Hepatocyte (in vitro differentiated cells): ENCODE data around the gene PLA2G2C. TPM values are rescaled to one million over a fixed set of nuclear protein-coding genes. Genes with fewer than 3 reads are reported as not detected.
A peak's percentile ranks its signal among the peaks of the same experiment; 100 is the strongest.
"Not testable (repeated sequence)": the region's sequence is repeated elsewhere in the genome, so short reads cannot be mapped to it uniquely, and the experiment has no call there.

ENCODE experiments used
- DNase-seq: peaks from one replicate; pipeline ENCODE4 v3.0.0-alpha.2; 2016; ENCODE audit warnings: low spot score
- H2AFZ ChIP-seq: fragments of 200-600 bp; sonication (generic); 2 replicates; pipeline ENCODE4 v1.6.0; 2016; ENCODE audit warnings: antibody characterized with exemption, mild to moderate bottlenecking
- H3K27ac ChIP-seq: fragments of 200-600 bp; sonication (generic); 2 replicates; pipeline ENCODE4 v1.5.1; 2016; ENCODE audit warnings: mild to moderate bottlenecking
- H3K27me3 ChIP-seq: fragments of 200-600 bp; sonication (generic); 2 replicates; pipeline ENCODE4 v1.6.1; 2016
- H3K36me3 ChIP-seq: fragments of 200-600 bp; sonication (generic); replicated peaks from 2 replicates; pipeline ENCODE4 v1.5.1; 2016; ENCODE audit warnings: low read depth; ENCODE audit not compliant: insufficient read depth
- H3K4me1 ChIP-seq: fragments of 200-600 bp; sonication (generic); 2 replicates; pipeline ENCODE4 v1.5.1; 2016; ENCODE audit warnings: mild to moderate bottlenecking, moderate library complexity; ENCODE audit not compliant: insufficient read depth
- H3K4me2 ChIP-seq: fragments of 200-600 bp; sonication (generic); 2 replicates; pipeline ENCODE4 v1.6.0; 2016
- H3K4me3 ChIP-seq: fragments of 200-600 bp; sonication (generic); 2 replicates; pipeline ENCODE4 v1.5.1; 2016; ENCODE audit warnings: mild to moderate bottlenecking
- H3K79me2 ChIP-seq: fragments of 200-600 bp; sonication (generic); 2 replicates; pipeline ENCODE4 v1.6.0; 2017; ENCODE audit warnings: mild to moderate bottlenecking
- H3K9me2 ChIP-seq: fragments of 200-600 bp; sonication (generic); replicated peaks from 2 replicates; pipeline ENCODE4 v1.6.0; 2017; ENCODE audit warnings: mild to moderate bottlenecking; ENCODE audit not compliant: insufficient read depth
- H3K9me3 ChIP-seq: fragments of 200-600 bp; sonication (generic); 2 replicates; pipeline ENCODE4 v1.5.1; 2016; ENCODE audit warnings: low read depth, mild to moderate bottlenecking
- H4K20me1 ChIP-seq: fragments of 200-600 bp; sonication (generic); 2 replicates; pipeline ENCODE4 v1.6.0; 2016; ENCODE audit warnings: mild to moderate bottlenecking; ENCODE audit not compliant: insufficient read depth, poor library complexity, severe bottlenecking
- CTCF ChIP-seq: fragments of 200-600 bp; sonication (generic); IDR thresholded peaks from 2 replicates; pipeline ENCODE4 v1.5.1; 2016; ENCODE audit warnings: antibody characterized with exemption, mild to moderate bottlenecking; ENCODE audit not compliant: poor library complexity
- EZH2 ChIP-seq: fragments of 200-600 bp; sonication (generic); IDR thresholded peaks from 2 replicates; pipeline ENCODE4 v1.6.1; 2016; ENCODE audit warnings: antibody characterized with exemption, mild to moderate bottlenecking, borderline replicate concordance
- EZH2phosphoT487 ChIP-seq: fragments of 200-600 bp; sonication (generic); IDR thresholded peaks from one replicate; pipeline ENCODE4 v1.6.1; 2018; ENCODE audit warnings: antibody characterized with exemption, mild to moderate bottlenecking, low read depth, moderate library complexity; ENCODE audit not compliant: unreplicated experiment, severe bottlenecking
- WGBS: methylation state at CpG from one replicate; pipeline ENCODE4 v1.1.6; 2016; ENCODE audit warnings: low lambda C conversion rate; ENCODE audit errors: missing lambda C conversion rate; 5-methylcytosine and 5-hydroxymethylcytosine counted together
- polyA plus RNA-seq: library from polyadenylated mRNA; unstranded; fragments of >200 nt; fragmentation: Nextera tagmentation; extraction: Ambion mirVana; gene quantifications from 2 replicates; pipeline ENCODE4 v1.2.1, GENCODE V29; 2016
- total RNA-seq: library from RNA; depleted of rRNA; stranded (reverse); fragments of >200 nt; gene quantifications from 2 replicates; pipeline ENCODE4 v1.2.3, GENCODE V29; 2014

Gene PLA2G2C
- total and polyA plus RNA-seq, 2 experiments from 2014 or later: not detected

GRCh38 chr1:20223106-20223505 is 36.8 kb upstream of the PLA2G2C start:
- Histone ChIP-seq H3K27ac (no peak overlapping the region), H3K4me1 (no peaks in the 10 kb centered on the region), H3K9me2 (no peaks in the 10 kb centered on the region), H4K20me1 (no peaks in the 10 kb centered on the region), H3K4me3 (no peak overlapping the region), H3K27me3 (peaks cover 8% of the 10 kb centered on the region), H2AFZ (no peak overlapping the region), H3K4me2 (no peak overlapping the region), H3K36me3 (no peaks in the 10 kb centered on the region), H3K79me2 (no peaks in the 10 kb centered on the region), H3K9me3 (no peaks in the 10 kb centered on the region)
- no peak for DNase-seq
- TF ChIP-seq EZH2phosphoT487: no peak
- TF ChIP-seq CTCF: no peak
- no peak for TF ChIP-seq EZH2
- WGBS: 100% methylated on average over 2 of the region's 2 CpGs

- no peak overlapping the region for H3K27ac ChIP-seq
- H3K36me3 ChIP-seq: no peaks in the 10 kb centered on the region
- H3K9me2 ChIP-seq: no peaks in the 10 kb centered on the region
- H3K4me1 ChIP-seq: no peaks in the 10 kb centered on the region
- no peak overlapping the region for H2AFZ ChIP-seq
- WGBS: 40% methylated on average over 5 of the region's 5 CpGs
- H3K79me2 ChIP-seq: no peaks in the 10 kb centered on the region
- H3K27me3 ChIP-seq: peaks cover 7% of the 10 kb centered on the region
- no peak overlapping the region for H3K4me2 ChIP-seq
- no peak overlapping the region for H3K4me3 ChIP-seq
- no peak for DNase-seq
- H3K9me3 ChIP-seq: no peaks in the 10 kb centered on the region
- TF ChIP-seq CTCF (no peak), EZH2phosphoT487 (no peak), EZH2 (no peak)
- H4K20me1 ChIP-seq: no peaks in the 10 kb centered on the region
Measured at GRCh38 chr1:20220036-20220435, 33.7 kb upstream of the PLA2G2C start.

- H3K27me3 ChIP-seq, H3K79me2 ChIP-seq, H3K36me3 ChIP-seq: not testable (repeated sequence)
Measured at GRCh38 chr1:20219053-20219452, 32.7 kb upstream of the PLA2G2C start.

GRCh38 chr1:20216574-20216973 is 30.3 kb upstream of the PLA2G2C start:
- no peaks in the 10 kb centered on the region for H3K79me2 ChIP-seq
- TF ChIP-seq EZH2 (no peak), CTCF (peak; percentile 34)
- H2AFZ ChIP-seq: no peak overlapping the region
- WGBS: 80% methylated on average over 1 of the region's 1 CpG
- no peaks in the 10 kb centered on the region for H4K20me1 ChIP-seq
- peaks cover 9% of the 10 kb centered on the region for H3K27me3 ChIP-seq
- H3K9me3 ChIP-seq: no peaks in the 10 kb centered on the region
- peak; percentile 34 for DNase-seq
- no peak overlapping the region for H3K4me2 ChIP-seq
- H3K4me1 ChIP-seq: no peaks in the 10 kb centered on the region
- no peaks in the 10 kb centered on the region for H3K36me3 ChIP-seq
- H3K27ac ChIP-seq: no peak overlapping the region
- no peaks in the 10 kb centered on the region for H3K9me2 ChIP-seq
- H3K4me3 ChIP-seq: no peak overlapping the region

More at GRCh38 chr1:20219053-20219452, 32.7 kb upstream of the PLA2G2C start:
- H3K4me3 ChIP-seq, H3K9me3 ChIP-seq, H3K4me1 ChIP-seq, H4K20me1 ChIP-seq, H3K27ac ChIP-seq, H2AFZ ChIP-seq, DNase-seq, H3K9me2 ChIP-seq, H3K4me2 ChIP-seq: not testable (repeated sequence)
- 85% methylated on average over 6 of the region's 6 CpGs for WGBS
